ENCODE measurements around the gene FAM72A.
"Not testable (repeated sequence)": the region's sequence is repeated elsewhere in the genome, so short reads cannot be mapped to it uniquely, and the experiment has no call there.

The FAM72A gene

GRCh38 chr1:206202789-206203363 lies at the start of gene FAM72A:
TSS of gene FAM72A (minus strand) at chr1:206202839. CDS start at chr1:206202025, 814 bp downstream.
- DNase-seq (ENCODE audit: low read depth in 3 of 3) = peak; percentile 86 to 97 (median 88)

DNA sequence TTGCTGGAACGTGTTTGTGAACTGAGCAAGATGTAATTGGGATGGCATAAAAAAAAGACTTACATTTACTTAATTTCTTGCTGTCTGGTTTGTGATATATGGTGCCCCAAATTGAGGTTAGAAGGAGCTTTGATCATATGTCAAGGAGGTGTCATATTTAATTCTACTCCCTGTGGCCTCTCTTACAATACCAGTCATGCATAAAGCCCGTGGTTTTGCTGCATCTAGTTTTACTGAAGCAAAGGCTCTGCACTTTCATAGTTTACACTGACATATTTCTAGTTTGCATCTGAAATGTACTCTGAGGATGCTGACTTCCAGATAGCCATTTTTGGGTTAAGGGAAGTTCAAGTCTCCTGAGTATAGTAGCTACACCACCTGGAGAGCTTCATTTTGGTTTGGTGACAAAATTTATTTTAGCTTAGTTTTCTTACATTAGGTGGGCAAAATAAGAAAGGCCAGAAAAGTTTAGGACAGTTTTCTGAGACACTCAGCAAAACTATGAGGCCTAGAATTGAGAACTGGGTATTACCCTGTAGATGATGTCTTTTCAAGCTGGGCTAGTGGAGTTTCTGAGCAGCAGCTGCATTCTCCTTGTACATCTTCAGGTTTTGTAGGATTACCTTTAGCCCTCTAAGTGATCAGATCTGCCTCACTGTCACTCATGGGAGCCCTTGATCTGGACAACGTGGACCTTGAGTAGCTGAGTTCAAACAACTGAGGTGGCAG lies 48.5 kb upstream of the FAM72A start:
- DNase-seq (ENCODE audit: low read depth in 3 of 3) = not testable (repeated sequence)

DNA sequence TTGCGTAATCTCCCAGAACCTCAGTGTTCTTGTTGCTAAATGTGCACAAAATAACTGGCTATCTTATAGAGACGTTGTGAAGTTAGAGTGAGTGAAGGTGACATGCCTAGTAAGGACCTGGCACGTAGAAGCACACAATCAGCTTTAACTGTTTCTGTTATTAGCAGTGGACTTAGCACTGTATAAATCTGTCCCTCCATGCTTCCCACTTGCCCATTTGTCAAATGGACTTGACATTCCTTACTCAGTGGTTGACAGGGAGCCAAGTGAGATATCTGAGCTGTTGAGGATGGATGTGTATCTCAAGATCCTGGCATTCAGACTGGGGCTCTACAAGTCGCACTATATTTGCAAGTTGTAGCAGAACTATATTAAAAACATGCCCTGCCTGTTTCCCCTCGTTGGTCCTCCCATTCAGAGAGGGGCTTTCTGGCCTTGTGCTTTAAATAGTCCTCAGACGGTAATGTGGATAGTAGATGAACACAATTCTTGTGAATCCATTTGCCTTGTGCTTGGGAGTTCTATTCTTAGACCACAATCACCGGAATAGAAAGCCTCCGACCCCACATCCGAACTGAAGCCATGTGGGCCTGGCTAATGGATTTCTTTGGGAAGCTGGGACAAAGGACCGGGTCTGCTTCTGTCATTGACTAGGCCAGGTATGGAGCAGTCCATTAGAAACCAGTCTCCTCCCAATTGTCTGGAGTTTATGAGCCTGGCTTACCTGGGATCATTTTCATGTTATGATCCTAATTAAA lies 43.7 kb upstream of the FAM72A start:
- DNase-seq (ENCODE audit: low read depth in 3 of 3) = not testable (repeated sequence)

- not testable (repeated sequence) for DNase-seq (ENCODE audit: low read depth in 3 of 3)
Observed at GRCh38 chr1:206245479-206245878, 42.8 kb upstream of the FAM72A start.

- not testable (repeated sequence) for DNase-seq (ENCODE audit: low read depth in 3 of 3)
Observed at GRCh38 chr1:206243335-206243734, 40.7 kb upstream of the FAM72A start.

GRCh38 chr1:206240288-206240687 lies 37.6 kb upstream of the FAM72A start:
- DNase-seq (ENCODE audit: low read depth in 3 of 3) = not testable (repeated sequence)

DNA sequence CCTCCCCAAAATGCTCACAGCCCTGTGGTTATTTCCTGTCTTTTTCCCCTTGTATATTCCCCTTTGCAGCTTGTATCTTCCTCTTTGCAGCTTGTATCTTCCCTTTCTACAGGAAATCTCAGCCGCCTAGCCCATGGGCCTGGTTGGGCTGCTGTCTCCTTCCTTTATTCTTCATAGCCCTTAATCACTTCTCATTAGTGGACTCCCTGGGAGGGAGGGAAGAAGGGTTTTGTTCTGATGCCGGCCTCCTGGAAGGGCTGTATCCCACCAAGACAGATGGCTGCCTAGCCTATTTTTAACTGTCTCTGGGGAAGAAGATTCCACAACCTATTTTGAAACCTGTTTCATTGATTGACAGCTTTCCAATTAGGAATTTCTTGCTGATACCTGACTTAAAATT lies 32.6 kb upstream of the FAM72A start:
- not testable (repeated sequence) for DNase-seq (ENCODE audit: low read depth in 3 of 3)

- DNase-seq (ENCODE audit: low read depth in 3 of 3) = not testable (repeated sequence)
Observed at GRCh38 chr1:206234189-206234916, 31.7 kb upstream of the FAM72A start.

DNA sequence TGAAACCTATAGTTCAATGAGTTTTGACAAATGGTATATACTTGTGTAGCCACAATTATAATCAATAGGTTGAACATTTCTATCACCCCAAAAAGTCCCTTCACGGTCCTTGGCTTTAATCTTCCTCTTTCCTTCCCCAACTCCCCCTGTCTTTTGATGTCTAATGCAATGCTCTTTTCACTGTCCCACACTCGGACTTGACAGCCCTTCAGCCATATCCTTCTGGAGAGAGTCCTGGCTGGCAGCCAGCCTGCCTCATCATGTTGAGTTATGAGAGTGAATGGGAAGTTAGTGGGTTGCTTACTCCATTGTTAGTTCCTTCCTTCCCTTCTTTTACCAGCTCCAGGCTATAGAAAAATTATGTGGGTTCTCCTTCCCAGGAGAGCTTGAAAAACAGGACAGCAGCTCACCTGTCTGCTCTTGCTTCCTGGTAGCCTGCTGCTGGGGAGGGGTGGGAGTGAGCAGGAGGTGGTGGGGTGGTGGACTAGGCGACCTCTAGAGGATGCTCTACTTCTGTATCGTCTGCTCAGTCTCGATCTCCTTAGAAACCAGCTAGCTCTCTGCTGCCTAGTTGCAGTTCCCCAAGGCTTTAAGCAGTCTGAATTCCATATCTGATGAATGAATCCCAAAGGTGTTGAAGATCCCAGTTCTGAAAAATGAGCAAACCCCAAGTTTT lies 30.5 kb upstream of the FAM72A start:
- DNase-seq (ENCODE audit: low read depth in 3 of 3) = not testable (repeated sequence)

DNA sequence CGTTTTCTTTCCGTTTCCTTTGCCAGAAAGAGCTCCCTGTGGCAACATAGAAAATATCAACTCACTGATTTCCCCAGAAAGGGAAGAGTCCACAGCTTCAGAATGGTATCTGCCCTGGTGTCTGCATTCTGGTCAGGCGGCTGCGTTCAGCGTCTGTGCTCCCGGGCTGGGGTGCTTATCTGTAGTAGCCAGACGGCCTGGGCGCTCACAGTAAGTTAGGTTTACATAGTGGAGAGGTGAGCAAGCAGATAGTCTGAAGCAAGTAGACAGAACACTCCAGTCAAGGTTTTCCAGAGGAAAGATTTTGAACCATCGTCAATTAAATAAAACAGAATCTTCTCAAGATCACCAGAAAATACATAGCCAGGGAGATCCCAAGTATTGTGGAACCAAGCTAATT lies 29.4 kb upstream of the FAM72A start:
- DNase-seq (ENCODE audit: low read depth in 3 of 3) = not testable (repeated sequence)

GRCh38 chr1:206229286-206229685 lies 26.6 kb upstream of the FAM72A start:
- not testable (repeated sequence) for DNase-seq (ENCODE audit: low read depth in 3 of 3)

- not testable (repeated sequence) for DNase-seq (ENCODE audit: low read depth in 3 of 3)
Observed at GRCh38 chr1:206226886-206227285, 24.2 kb upstream of the FAM72A start.

DNA sequence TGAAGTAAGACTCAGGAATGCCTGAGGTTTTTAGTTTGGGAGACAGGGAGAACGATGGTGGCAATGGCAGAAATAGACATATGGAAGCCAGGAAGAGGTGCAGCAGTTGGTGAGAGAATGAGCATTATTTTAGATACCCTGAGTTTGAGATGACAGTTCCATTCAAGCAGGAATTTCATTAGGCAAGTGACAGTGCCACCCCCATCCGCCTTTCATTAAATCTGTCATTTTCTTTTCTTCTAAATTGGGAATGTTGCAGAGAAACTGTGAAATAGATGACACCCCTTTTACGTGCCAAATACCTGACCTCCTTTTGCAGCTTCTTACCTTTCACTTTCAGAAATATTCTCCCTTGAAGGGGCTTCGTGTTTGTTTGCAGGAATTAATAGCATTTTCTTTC lies 22.7 kb upstream of the FAM72A start:
- not testable (repeated sequence) for DNase-seq (ENCODE audit: low read depth in 3 of 3)

DNA sequence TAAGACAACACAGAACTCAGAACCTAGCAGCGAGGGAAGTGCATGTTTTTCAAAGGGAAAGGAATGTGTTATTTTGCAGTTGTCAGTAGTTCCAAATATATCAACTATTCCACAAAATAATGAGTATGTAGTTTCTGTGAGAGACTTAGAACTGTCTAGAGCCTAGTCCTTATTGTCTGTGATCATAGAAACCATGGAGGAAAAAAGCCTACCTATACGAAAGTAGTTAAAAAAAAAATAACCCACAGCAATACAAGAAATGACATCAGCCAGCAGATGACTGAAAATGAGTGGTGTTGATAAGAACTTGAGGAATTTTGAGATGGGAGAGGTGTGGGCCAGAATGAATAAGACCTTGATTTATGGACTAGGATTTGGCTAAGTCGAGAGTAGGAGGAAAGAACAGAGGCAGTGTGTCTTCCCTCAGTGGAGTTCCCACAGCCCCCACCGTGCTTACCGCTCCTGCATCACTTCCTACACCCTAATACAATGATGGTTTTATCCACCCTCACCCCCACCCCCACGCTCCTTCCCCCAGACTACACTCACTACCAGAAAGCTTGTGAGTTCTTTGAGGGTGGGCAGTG lies 21.6 kb upstream of the FAM72A start:
- DNase-seq (ENCODE audit: low read depth in 3 of 3) = not testable (repeated sequence)

GRCh38 chr1:206221585-206221984 lies 18.9 kb upstream of the FAM72A start:
- DNase-seq (ENCODE audit: low read depth in 3 of 3) = not testable (repeated sequence)

- DNase-seq (ENCODE audit: low read depth in 3 of 3) = not testable (repeated sequence)
Observed at GRCh38 chr1:206220332-206221000, 17.8 kb upstream of the FAM72A start.

- not testable (repeated sequence) for DNase-seq (ENCODE audit: low read depth in 3 of 3)
Observed at GRCh38 chr1:206219514-206220331, 17.1 kb upstream of the FAM72A start.

- not testable (repeated sequence) for DNase-seq (ENCODE audit: low read depth in 3 of 3)
Observed at GRCh38 chr1:206218765-206219164, 16.1 kb upstream of the FAM72A start.

DNA sequence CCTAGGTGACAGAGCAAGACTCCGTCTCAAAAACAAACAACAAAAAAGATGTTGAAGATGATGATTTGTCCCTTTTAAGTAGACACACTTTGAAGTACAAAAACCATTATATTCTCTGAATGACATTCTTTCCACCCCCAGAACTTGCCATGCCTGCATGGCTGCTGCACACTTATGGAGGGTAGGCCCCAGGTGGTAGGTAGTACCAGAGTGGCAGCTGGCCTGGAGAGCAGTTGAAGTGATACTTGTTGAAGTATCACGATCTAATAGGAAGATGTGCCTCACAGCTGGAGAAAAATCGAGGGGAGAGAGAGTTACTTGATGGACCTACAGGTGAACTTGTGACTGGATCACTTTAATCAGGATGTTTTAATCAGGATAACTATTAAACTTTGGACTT lies 15.6 kb upstream of the FAM72A start:
- DNase-seq (ENCODE audit: low read depth in 3 of 3) = not testable (repeated sequence)
